Spleen (tissue), 7 donors: ENCODE measurements around the gene AKR1B15.

Experiments
- POLR2A ChIP-seq, 3 donors: fragments of 450-650 bp; IDR thresholded peaks; one replicate each; pipeline ENCODE4 v1.5.1; 2017; ENCODE audit warnings: antibody characterized with exemption in 3 of 3, mild to moderate bottlenecking in 1 of 3
- TF ChIP-seq, protein P1 (sequence below), 11 experiments: fragments of 200-600 bp in 7 of 11; fragments of 450-650 bp in 4 of 11; sonication (generic) in 4 of 11; IDR thresholded peaks in 8 of 11; conservative IDR thresholded peaks in 3 of 11; 1 replicate in 7 of 11; 2 replicates in 4 of 11; pipeline versions ENCODE4 v1.4.0 to v1.8.0; 2016 to 2021; ENCODE audit warnings: antibody characterized with exemption in 11 of 11, inconsistent platforms in 4 of 11, mild to moderate bottlenecking in 1 of 11
- donor health status: DM: no; HTN: no; CAD: no; lungs with moderate emphysema.
- donor health status: DM: no; HTN: no; CAD: no.
- donor health status: DM: no; HTN: no; CAD: no.

DNA sequence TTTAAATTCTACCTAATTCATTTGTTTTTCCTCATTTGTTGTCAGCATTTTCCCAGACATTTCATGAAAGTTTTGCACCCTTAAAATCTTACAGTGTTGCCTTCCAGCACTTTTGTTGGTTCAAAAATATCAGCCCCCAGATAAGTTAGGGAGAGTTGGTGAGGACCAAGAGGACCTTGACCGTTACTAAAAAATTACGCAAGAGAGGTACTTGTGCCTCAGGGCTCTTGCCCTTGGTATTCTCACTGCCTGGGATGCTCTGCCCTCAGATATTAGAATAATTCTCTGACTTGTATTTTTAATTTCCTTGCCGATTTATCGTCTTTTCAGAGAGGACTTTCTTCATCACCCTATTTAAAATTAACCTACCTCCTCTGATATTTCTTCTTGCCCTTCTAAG, 3.5 kb upstream of the AKR1B15 start:
- TF ChIP-seq, protein P1, sequence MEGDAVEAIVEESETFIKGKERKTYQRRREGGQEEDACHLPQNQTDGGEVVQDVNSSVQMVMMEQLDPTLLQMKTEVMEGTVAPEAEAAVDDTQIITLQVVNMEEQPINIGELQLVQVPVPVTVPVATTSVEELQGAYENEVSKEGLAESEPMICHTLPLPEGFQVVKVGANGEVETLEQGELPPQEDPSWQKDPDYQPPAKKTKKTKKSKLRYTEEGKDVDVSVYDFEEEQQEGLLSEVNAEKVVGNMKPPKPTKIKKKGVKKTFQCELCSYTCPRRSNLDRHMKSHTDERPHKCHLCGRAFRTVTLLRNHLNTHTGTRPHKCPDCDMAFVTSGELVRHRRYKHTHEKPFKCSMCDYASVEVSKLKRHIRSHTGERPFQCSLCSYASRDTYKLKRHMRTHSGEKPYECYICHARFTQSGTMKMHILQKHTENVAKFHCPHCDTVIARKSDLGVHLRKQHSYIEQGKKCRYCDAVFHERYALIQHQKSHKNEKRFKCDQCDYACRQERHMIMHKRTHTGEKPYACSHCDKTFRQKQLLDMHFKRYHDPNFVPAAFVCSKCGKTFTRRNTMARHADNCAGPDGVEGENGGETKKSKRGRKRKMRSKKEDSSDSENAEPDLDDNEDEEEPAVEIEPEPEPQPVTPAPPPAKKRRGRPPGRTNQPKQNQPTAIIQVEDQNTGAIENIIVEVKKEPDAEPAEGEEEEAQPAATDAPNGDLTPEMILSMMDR (IDR thresholded peaks at IDR 0.05 in 8 of 11, conservative IDR thresholded peaks at IDR 0.05 in 3 of 11): no peak
- no peak for TF ChIP-seq POLR2A (IDR thresholded peaks at IDR 0.05)
